Natural killer cell (primary cell): Measurements from ENCODE around the gene KRTAP10-8. TPM values are rescaled to one million over a fixed set of nuclear protein-coding genes. Genes with fewer than 3 reads are reported as not detected.
A peak's percentile ranks its signal among the peaks of the same experiment; 100 is the strongest.

Source experiments
- ATAC-seq, 3 donors: fragments of 150-1000 bp in 2 of 3; fragments of 200-7000 bp in 1 of 3; cut with Tn5 transposase; 1 replicate in 1 of 3; 2 replicates in 2 of 3; pipeline ENCODE4 v1.10.0; 2021; ENCODE audit warnings: mild to moderate bottlenecking in 2 of 3, moderate library complexity in 2 of 3
- DNase-seq, 2 donors: peaks; one replicate each; pipeline versions ENCODE4 v3.0.0 to v3.0.0-alpha.2; 2013 to 2021; ENCODE audit warnings: mixed read lengths in 1 of 2
- H3K27ac ChIP-seq: one replicate; pipeline ENCODE4 v1.5.1; 2013; ENCODE audit warnings: mild to moderate bottlenecking, low read length
- H3K27me3 ChIP-seq: one replicate; pipeline ENCODE4 v1.6.1; 2013; ENCODE audit warnings: low read length; ENCODE audit not compliant: control insufficient read depth, insufficient read depth
- H3K36me3 ChIP-seq: one replicate; pipeline ENCODE4 v1.6.1; 2013; ENCODE audit warnings: low read length; ENCODE audit not compliant: control insufficient read depth, insufficient read depth
- H3K4me1 ChIP-seq: one replicate; pipeline ENCODE4 v1.6.1; 2013; ENCODE audit warnings: low read length; ENCODE audit not compliant: control insufficient read depth, insufficient read depth
- H3K4me3 ChIP-seq: one replicate; pipeline ENCODE4 v1.5.1; 2013; ENCODE audit warnings: low read length
- H3K9me3 ChIP-seq: one replicate; pipeline ENCODE4 v1.6.1; 2013; ENCODE audit warnings: low read length; ENCODE audit not compliant: control insufficient read depth, insufficient read depth
- H3K27ac Mint-ChIP-seq, 2 donors: one replicate each; pipeline ENCODE4 v1.8.0; 2022; ENCODE audit warnings: mild to moderate bottlenecking in 2 of 2, mixed read lengths in 2 of 2, moderate library complexity in 1 of 2
- H3K27me3 Mint-ChIP-seq, 2 donors: one replicate each; pipeline ENCODE4 v1.8.0; 2022; ENCODE audit warnings: low read depth in 2 of 2, mixed read lengths in 2 of 2
- H3K36me3 Mint-ChIP-seq: one replicate; pipeline ENCODE4 v1.8.0; 2022; ENCODE audit warnings: mixed read lengths
- H3K4me1 Mint-ChIP-seq, 2 donors: one replicate each; pipeline ENCODE4 v1.8.0; 2022; ENCODE audit warnings: mixed read lengths in 2 of 2
- H3K4me3 Mint-ChIP-seq: one replicate; pipeline ENCODE4 v1.8.0; 2022; ENCODE audit warnings: mild to moderate bottlenecking, moderate library complexity, mixed read lengths
- H3K9me3 Mint-ChIP-seq, 2 donors: one replicate each; pipeline ENCODE4 v1.8.0; 2022; ENCODE audit warnings: mixed read lengths in 2 of 2
- CTCF ChIP-seq: fragments of 200-600 bp; IDR thresholded peaks from one replicate; pipeline ENCODE4 v1.8.0; 2022; ENCODE audit warnings: antibody characterized with exemption
- WGBS: methylation state at CpG from one replicate; pipeline ENCODE4 v1.1.7; 2013; ENCODE audit warnings: missing lambda C conversion rate; ENCODE audit not compliant: insufficient coverage; 5-methylcytosine and 5-hydroxymethylcytosine counted together
- intact Hi-C: fragments of 100-400 bp; cut with micrococcal nuclease; formaldehyde crosslinking; loops from one replicate; pipeline ENCODE4 v1.14.2; 2022
- total RNA-seq, 4 donors: library from RNA; stranded (reverse); fragments of 120-200 nt in 1 of 4; gene quantifications; one replicate each; pipeline versions ENCODE4 v1.2.3 to v1.2.4, GENCODE V29; 2013 to 2022

Gene KRTAP10-8
- total RNA-seq, 3 donors from 2014 or later (not counting 1 experiment from before 2014, with no cell fraction given): not detected

GRCh38 chr21:44630440-44630839, 18.6 kb downstream of the KRTAP10-8 start:
- Mint-ChIP-seq H3K36me3 (peaks cover 34% of the 10 kb centered on the region), H3K4me3 (peak overlapping the region; percentile 51), H3K27ac (peak overlapping the region; percentile 79), H3K9me3 (peaks cover 9 to 22% of the 10 kb centered on the region in 2 donors), H3K4me1 (peaks cover 36 to 46% of the 10 kb centered on the region in 2 donors), H3K27me3 (peaks cover 3 to 10% of the 10 kb centered on the region in 2 donors)
- Histone ChIP-seq H3K9me3 (peaks cover 22% of the 10 kb centered on the region), H3K27me3 (no peaks in the 10 kb centered on the region), H3K4me1 (peaks cover 52% of the 10 kb centered on the region), H3K27ac (peak overlapping the region; percentile 26), H3K36me3 (no peaks in the 10 kb centered on the region), H3K4me3 (no peak overlapping the region)
- no peak for TF ChIP-seq CTCF
- intact Hi-C loops: no loop called here
- DNase-seq (peak in 1 of 2 donors; percentile 28), ATAC-seq (no peak)
- WGBS: 45% methylated on average over 2 of the region's 2 CpGs

- Mint-ChIP-seq H3K27me3 (peaks cover 3 to 17% of the 10 kb centered on the region in 2 donors), H3K4me3 (no peak overlapping the region), H3K4me1 (peaks cover 24 to 29% of the 10 kb centered on the region in 2 donors), H3K36me3 (peaks cover 34% of the 10 kb centered on the region), H3K27ac (no peak overlapping the region), H3K9me3 (peaks cover 9 to 22% of the 10 kb centered on the region in 2 donors)
- Histone ChIP-seq H3K36me3 (no peaks in the 10 kb centered on the region), H3K27ac (no peak overlapping the region), H3K4me1 (peaks cover 36% of the 10 kb centered on the region), H3K27me3 (no peaks in the 10 kb centered on the region), H3K9me3 (peaks cover 22% of the 10 kb centered on the region), H3K4me3 (no peak overlapping the region)
- 100% methylated on average over 1 of the region's 1 CpG for WGBS
- no peak for TF ChIP-seq CTCF
- DNase-seq: no peak
- ATAC-seq: no peak
- intact Hi-C loops: no loop called here
Measured at GRCh38 chr21:44632067-44632466, 20.2 kb downstream of the KRTAP10-8 start.

- Histone ChIP-seq H3K4me1 (no peaks in the 10 kb centered on the region), H3K36me3 (no peaks in the 10 kb centered on the region), H3K4me3 (no peak overlapping the region), H3K27ac (no peak overlapping the region), H3K9me3 (peaks cover 10% of the 10 kb centered on the region), H3K27me3 (no peaks in the 10 kb centered on the region)
- WGBS: 90% methylated on average over 14 of the region's 15 CpGs
- H3K36me3 Mint-ChIP-seq: peaks cover 18% of the 10 kb centered on the region
- intact Hi-C loops: no loop called here
- TF ChIP-seq CTCF: no peak
- H3K9me3 Mint-ChIP-seq: peaks cover 3 to 20% of the 10 kb centered on the region in 2 donors
- peaks cover 16 to 26% of the 10 kb centered on the region in 2 donors for H3K27me3 Mint-ChIP-seq
- ATAC-seq (no peak), DNase-seq (no peak)
- peaks cover 0 to 5% of the 10 kb centered on the region in 2 donors for H3K4me1 Mint-ChIP-seq
- no peak overlapping the region for H3K27ac Mint-ChIP-seq
- H3K4me3 Mint-ChIP-seq: no peak overlapping the region
Measured at GRCh38 chr21:44636209-44637017, 24.5 kb downstream of the KRTAP10-8 start.
